ENCODE results near the gene EHBP1. TPM values are rescaled to one million over a fixed set of nuclear protein-coding genes. Genes with fewer than 3 reads are reported as not detected.

The EHBP1 gene
- total RNA-seq, 2 donors from 2014 or later, result 28.4 to 67.7 TPM

GRCh38 chr2:62938126-62938525 is 232.6 kb downstream of the EHBP1 start:
- DNase-seq (ENCODE audit: low spot score) (no peak), ATAC-seq (ENCODE audit: insufficient number of reproducible peaks, low FRiP score, low read depth) (no peak)
- no peak for TF ChIP-seq CTCF (IDR thresholded peaks at IDR 0.05)
- Histone ChIP-seq H3K4me1 (ENCODE audit: control insufficient read depth in 1 of 2, low read depth in 2 of 2) (no peaks in the 10 kb centered on the region), H3K9me3 (no peaks in the 10 kb centered on the region), H3K4me3 (no peak overlapping the region), H3K36me3 (no peaks in the 10 kb centered on the region), H3K27me3 (replicated peaks; ENCODE audit: insufficient read depth) (no peaks in the 10 kb centered on the region), H3K27ac (no peak overlapping the region)

- H3K27ac ChIP-seq, result no peak overlapping the region
- ATAC-seq (ENCODE audit: insufficient number of reproducible peaks, low FRiP score, low read depth) (no peak), DNase-seq (ENCODE audit: low spot score) (no peak)
- no peaks in the 10 kb centered on the region for H3K36me3 ChIP-seq
- no peaks in the 10 kb centered on the region for H3K27me3 ChIP-seq (replicated peaks; ENCODE audit: insufficient read depth)
- no peaks in the 10 kb centered on the region for H3K4me1 ChIP-seq (ENCODE audit: control insufficient read depth in 1 of 2, low read depth in 2 of 2)
- TF ChIP-seq CTCF (IDR thresholded peaks at IDR 0.05), result no peak
- H3K9me3 ChIP-seq, result no peaks in the 10 kb centered on the region
- H3K4me3 ChIP-seq, result no peak overlapping the region
These were observed 234.4 kb downstream of the EHBP1 start for GRCh38 chr2:62939735-62940491.

- Histone ChIP-seq H3K4me1 (ENCODE audit: control insufficient read depth in 1 of 2, low read depth in 2 of 2) (no peaks in the 10 kb centered on the region), H3K27ac (no peak overlapping the region), H3K27me3 (replicated peaks; ENCODE audit: insufficient read depth) (no peaks in the 10 kb centered on the region), H3K4me3 (no peak overlapping the region), H3K36me3 (no peaks in the 10 kb centered on the region), H3K9me3 (no peaks in the 10 kb centered on the region)
- no peak for TF ChIP-seq CTCF (IDR thresholded peaks at IDR 0.05)
- no peak for ATAC-seq (ENCODE audit: insufficient number of reproducible peaks, low FRiP score, low read depth)
- no peak for DNase-seq (ENCODE audit: low spot score)
These were observed 235.2 kb downstream of the EHBP1 start for GRCh38 chr2:62940697-62941096.

GRCh38 chr2:62941413-62941812 is 235.9 kb downstream of the EHBP1 start:
- ATAC-seq (ENCODE audit: insufficient number of reproducible peaks, low FRiP score, low read depth), result no peak

GRCh38 chr2:62944362-62944761 is 238.8 kb downstream of the EHBP1 start:
- no peak for TF ChIP-seq CTCF (IDR thresholded peaks at IDR 0.05)
- H3K27ac ChIP-seq, result no peak overlapping the region
- no peaks in the 10 kb centered on the region for H3K9me3 ChIP-seq
- no peaks in the 10 kb centered on the region for H3K27me3 ChIP-seq (replicated peaks; ENCODE audit: insufficient read depth)
- ATAC-seq (ENCODE audit: insufficient number of reproducible peaks, low FRiP score, low read depth) (no peak), DNase-seq (ENCODE audit: low spot score) (no peak)
- no peak overlapping the region for H3K4me3 ChIP-seq
- H3K4me1 ChIP-seq (ENCODE audit: control insufficient read depth in 1 of 2, low read depth in 2 of 2), result no peaks in the 10 kb centered on the region
- H3K36me3 ChIP-seq, result peaks cover 6% of the 10 kb centered on the region

More at GRCh38 chr2:62941413-62941812, 235.9 kb downstream of the EHBP1 start:
- TF ChIP-seq CTCF (IDR thresholded peaks at IDR 0.05), result no peak
- H3K9me3 ChIP-seq, result no peaks in the 10 kb centered on the region
- no peak overlapping the region for H3K4me3 ChIP-seq
- no peak overlapping the region for H3K27ac ChIP-seq
- no peak for DNase-seq (ENCODE audit: low spot score)
- H3K27me3 ChIP-seq (replicated peaks; ENCODE audit: insufficient read depth), result no peaks in the 10 kb centered on the region
- H3K4me1 ChIP-seq (ENCODE audit: control insufficient read depth in 1 of 2, low read depth in 2 of 2), result no peaks in the 10 kb centered on the region
- no peaks in the 10 kb centered on the region for H3K36me3 ChIP-seq

Measured in thoracic aorta (tissue), 2 donors.